C1 segment of cervical spinal cord (tissue), 14 donors: ENCODE measurements around the gene TMIE.
A peak's percentile ranks its signal among the peaks of the same experiment; 100 is the strongest.

ENCODE experiments used
- DNase-seq, 14 donors: peaks; one replicate each; lab custom pipeline; 2025; lab: John Stamatoyannopoulos, UW

TMIE gene, protein sequence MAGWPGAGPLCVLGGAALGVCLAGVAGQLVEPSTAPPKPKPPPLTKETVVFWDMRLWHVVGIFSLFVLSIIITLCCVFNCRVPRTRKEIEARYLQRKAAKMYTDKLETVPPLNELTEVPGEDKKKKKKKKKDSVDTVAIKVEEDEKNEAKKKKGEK

DNA sequence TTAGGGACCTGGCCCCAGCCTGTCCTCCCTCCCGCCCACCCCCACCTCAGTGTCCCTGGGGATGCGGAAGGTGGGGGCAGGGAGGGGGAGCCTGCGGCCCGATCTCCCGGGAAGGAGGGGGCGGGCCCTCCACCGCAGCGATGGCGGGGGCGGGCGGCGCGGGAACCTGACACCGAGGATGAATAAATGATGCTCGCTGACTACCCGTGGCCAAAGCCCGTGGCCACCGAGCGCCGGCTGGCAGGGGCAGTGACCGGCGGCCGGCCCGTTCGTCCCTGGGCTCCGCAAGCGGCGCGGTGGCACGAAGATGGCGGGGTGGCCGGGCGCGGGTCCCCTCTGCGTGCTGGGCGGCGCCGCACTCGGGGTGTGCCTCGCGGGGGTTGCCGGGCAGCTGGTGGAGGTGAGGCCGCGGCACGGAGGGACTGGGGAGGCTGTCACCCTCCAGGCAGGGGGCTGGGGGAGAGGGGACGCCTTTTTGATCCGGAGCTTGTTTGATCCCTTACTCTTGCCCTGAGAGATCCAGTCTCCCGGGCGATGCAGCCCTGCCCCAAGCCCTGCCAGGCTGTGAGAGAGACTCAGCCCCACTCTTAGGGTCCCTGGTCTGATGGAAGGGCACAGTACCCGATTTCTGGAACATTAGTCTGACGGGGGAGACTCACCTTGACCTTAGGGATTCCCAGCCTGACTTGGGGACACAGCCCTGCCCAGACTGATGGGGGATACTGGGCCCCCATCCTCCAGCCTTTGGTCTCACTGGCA is at the start of gene TMIE:
TSS of gene TMIE (plus strand) at position 212 of the 759 bp plus-strand sequence. CDS start at position 308, 96 bp downstream.
- DNase-seq, result peak in 5 of 14 donors; percentile 31 to 64 (median 59)

DNA sequence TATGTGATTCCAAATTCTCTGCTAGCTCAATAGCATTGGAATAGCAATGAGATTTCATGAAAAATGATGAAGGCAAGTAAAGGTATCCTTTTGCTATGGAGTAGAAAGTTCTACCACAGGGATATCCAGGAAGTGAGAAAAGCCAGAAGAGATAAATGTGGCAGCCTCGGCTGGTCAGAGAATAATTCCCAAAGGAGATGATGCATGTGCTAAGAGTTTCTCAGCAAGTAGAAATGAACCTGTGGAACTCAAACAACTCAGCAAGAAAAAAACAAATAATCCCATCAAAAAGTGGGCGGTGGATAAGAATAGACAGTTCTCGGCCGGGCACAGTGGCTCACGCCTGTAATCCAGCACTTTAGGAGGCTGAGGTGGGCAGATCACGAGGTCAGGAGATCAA is 45.9 kb upstream of the TMIE start:
- DNase-seq, result no peak

- no peak for DNase-seq
Observed at GRCh38 chr3:46656778-46657556, 44.2 kb upstream of the TMIE start.

- no peak for DNase-seq
Observed at GRCh38 chr3:46659285-46659684, 41.9 kb upstream of the TMIE start.

DNA sequence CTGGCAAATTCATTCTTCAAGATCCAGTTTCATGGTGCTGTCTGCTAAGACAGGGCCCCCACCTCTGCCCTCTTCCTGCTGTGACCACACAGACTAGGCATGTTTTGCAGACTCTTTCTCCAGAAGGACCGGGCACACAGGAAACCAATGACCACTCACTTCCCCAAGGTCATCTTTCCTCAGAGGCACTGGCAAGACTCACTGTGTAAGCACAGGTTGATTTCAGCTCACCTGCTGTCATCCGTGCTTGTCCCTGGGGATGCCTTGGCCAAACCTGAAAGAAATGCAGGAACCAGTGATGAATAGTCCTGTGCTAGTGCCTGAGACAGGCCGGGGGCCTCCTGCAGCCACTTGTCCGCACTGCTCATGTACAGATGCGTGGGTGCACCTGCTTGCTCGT is 41.2 kb upstream of the TMIE start:
- no peak for DNase-seq

DNA sequence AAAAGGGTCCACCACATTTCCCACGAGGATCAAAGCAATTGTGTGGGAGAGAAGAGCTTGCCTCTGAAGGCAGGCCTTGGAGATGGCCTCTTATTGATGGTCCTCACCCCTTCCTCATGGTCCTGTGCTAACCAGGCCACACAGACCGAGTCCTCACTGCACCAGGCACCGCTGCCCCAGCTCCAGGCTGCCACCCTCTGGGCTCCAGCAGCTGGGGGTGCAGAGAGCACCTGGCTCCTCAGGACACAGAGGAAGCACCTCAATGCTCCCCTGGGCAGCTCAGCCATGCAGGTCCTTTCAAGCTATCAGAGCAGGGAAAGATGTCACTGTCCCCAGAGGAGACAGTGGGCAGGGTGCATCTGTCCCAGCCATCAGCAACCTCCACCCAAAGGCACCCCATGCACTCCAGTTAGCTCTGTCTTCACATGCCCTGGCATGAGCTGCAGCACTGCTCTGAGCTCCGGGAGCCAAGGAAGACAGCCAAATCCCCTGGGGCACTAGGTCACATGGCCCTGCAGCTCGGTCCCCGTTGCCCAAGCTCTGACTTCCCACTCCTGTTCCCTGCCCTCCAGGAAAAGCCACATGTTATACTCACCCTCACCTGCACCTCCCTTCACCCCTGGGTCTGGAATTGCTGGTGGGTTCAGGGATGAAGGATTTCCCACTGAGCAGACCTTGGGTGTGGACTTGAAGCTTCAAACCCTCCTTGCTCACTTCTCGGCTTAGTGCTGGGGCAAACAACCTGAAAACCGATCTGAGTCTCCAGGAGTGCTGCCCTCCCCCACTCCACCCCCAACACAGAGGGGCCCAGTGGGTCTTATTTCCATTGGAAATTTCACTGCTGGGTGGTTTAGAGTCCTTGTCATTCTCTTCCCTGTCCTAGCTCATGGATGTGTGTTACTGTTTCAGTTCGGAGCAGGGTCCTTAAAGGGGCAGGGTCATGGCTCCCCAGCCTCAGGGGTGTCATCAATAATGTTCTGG is 40.4 kb upstream of the TMIE start:
- DNase-seq, result peak in 1 of 14 donors; percentile 14

DNA sequence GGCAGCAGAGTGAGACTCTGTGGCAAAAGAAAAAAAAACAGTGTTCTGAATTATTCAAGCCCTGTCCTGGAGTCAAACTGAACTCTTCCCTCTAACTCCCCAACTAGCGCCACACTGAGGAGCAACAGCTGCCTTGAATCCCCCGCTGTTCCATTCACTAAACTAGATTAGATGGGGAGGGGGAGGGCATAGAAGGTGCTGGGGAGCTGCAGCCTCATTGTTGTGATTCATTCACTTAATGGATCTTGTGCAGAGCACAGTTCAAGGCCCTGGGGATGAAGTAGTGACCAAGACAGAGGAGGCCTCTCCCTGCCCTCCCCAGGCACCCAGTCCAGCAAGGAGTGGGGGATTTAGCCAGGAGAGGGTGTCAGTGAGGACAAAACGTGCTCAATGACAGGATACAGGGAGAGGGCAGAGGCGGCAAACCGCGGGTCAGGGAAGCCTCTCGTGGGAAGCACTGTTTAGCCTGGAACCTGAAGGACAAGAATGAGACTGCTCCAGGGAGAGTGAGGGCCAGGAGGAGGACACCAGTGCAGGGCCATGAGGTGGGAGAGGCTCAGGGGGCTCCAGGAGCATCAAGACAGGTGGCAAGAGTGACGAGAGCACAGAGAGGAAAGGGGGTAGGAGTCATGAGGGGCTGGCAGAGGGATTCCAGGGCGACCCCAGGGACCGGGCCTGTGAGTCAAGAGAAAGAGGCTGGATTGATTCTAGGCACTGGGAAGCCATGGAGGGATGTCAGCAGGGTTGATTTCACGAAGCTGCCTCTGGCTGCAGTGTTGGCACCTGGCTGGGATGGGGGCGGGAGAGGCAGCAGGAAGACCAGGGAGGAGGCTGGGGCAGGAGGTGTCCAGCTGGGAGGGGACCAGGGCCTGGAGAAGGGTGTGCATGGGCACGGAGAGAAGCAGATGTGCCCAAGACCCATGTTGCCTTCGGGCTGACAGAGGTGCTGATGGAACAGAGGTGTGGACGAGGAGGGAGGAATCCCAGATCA is 39.1 kb upstream of the TMIE start:
- no peak for DNase-seq

GRCh38 chr3:46662771-46663551 is 38.2 kb upstream of the TMIE start:
- DNase-seq, result peak in 2 of 14 donors; percentile 12 to 46

- peak in 1 of 14 donors; percentile 8 for DNase-seq
Observed at GRCh38 chr3:46663591-46664135, 37.5 kb upstream of the TMIE start.

DNA sequence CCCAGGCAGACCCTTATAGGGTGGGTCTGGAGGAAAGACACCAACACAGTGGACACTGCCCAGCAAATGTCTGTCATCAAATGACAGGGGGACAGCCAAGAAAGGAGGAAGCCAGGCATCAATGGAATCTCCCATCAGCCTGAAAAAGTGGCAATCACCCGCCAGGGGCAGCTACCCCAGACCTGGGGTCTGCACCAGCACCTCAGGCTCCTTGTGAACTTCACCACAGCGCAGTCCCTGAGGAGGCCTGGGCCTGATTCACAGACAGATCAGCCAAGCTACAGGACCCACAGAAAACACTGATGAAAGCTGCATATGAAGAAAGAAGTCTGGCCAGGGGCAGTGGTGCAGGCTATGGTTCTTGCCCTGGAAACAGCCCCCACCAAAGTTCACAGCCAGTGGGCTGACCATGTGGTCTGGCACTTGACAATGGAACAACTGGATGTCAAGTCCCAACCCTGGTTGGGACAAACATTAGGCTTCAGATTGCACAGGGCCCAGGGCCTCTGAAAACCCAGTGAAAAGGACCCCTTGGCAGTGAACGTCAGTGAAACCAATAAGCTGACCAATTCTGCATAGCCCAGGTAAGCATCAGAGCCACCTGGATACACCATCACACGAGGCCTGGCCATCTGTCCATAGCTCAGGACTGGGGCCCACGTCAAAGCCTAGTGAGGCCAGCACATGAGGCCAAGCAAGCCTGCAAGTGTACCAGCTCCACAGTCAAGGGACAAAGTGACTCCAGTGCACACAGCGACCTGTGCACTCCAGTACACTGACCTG is 36.8 kb upstream of the TMIE start:
- no peak for DNase-seq

- no peak for DNase-seq
Observed at GRCh38 chr3:46664971-46665762, 36.0 kb upstream of the TMIE start.

- no peak for DNase-seq
Observed at GRCh38 chr3:46665763-46666452, 35.3 kb upstream of the TMIE start.

DNA sequence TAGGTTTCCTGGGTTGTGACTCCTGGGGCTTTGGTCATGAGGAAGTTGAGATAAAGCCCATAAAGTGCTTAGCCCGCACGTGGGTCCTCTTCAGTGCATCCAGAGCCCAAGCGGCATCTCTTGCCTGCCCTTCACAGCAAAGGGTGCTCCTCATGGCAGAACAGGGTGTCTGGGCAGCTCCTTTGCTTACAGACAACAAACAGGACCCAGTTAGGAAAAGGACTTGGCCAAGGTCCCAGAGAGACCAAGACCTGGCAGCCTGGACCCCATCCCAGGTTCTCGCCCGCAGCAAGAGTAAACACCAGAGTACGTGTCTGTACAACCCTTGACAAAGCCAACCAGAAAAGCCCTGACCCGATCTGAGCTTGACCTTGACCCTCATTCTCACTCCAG is 34.7 kb upstream of the TMIE start:
- no peak for DNase-seq

DNA sequence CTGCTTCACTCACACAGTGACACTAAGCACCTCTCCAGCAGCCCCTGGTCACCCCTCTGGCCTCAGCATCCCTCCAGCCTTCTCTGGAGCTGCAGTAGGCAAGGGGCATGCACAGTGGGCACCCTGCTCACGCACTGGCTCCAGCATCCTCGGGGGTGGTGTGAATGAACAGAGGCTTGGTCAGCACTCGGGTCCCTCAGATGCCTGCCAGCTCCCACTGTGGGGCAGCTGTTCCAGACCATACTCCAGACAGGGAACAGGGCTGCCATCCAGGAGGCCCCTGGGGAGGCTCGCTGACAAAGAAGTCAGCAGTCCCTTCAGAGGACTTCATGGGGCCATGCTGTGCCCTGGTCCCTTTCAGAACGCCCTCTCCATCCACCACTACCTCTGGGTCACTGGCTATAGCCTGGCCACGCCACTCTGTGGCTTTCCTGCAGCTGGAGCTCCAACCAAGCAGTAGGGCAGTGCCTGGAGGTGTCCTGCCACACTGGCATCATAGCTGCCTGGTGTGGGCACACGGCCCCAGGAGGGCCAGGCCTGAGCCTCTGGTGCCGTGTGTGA is 34.1 kb upstream of the TMIE start:
- DNase-seq, result no peak

DNA sequence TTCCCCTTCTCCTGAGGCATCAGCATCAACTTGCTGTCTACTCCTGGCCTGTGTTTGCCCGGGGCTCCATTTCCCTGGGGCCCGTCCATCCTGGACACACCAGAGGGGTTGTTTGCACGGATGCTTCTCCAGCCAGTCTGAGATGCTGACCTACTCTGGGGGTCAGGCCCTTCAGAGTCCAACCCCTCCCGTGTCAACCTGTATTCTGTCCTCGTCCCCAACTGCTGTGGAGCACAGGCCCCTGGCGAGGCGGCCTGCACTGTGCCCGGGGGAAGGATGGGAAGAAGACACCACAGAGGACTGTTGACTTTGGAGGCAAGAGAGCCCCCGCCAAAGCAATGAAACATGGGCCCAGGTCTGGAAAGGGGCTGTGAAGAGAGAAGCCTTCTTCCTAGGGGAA is 33.5 kb upstream of the TMIE start:
- no peak for DNase-seq

GRCh38 chr3:46668116-46668515 is 33.1 kb upstream of the TMIE start:
- no peak for DNase-seq
